NCI-H1436 treated with DMSO at 0.1 percent for 48 hours (cell line): ENCODE measurements around the gene CCDC74B.
"Not testable (repeated sequence)": the region's sequence is repeated elsewhere in the genome, so short reads cannot be mapped to it uniquely, and the experiment has no call there.

ENCODE experiments used
- DNase-seq: peaks from one replicate; lab custom pipeline; 2025; lab: John Stamatoyannopoulos, UW

The CCDC74B gene

DNA sequence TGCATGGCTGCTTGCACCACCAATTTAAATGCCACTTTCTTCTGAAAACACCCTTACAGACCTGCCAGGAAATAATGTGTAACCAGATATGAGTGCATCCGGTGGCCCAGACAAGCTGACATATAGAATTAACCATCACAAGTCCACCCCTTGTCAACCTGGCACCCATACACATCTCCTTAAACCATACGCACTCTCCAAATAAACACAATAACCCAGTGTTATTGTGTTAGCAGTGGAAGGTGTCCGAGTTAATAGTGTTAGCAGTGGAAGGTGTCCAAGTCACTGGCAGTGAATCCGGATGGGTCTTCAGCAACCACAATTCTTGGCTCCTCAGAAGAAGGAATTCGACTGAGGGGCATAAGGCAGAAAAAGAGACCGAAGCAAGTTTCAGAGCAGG lies 3.6 kb upstream of the CCDC74B start:
- DNase-seq, result not testable (repeated sequence)

DNA sequence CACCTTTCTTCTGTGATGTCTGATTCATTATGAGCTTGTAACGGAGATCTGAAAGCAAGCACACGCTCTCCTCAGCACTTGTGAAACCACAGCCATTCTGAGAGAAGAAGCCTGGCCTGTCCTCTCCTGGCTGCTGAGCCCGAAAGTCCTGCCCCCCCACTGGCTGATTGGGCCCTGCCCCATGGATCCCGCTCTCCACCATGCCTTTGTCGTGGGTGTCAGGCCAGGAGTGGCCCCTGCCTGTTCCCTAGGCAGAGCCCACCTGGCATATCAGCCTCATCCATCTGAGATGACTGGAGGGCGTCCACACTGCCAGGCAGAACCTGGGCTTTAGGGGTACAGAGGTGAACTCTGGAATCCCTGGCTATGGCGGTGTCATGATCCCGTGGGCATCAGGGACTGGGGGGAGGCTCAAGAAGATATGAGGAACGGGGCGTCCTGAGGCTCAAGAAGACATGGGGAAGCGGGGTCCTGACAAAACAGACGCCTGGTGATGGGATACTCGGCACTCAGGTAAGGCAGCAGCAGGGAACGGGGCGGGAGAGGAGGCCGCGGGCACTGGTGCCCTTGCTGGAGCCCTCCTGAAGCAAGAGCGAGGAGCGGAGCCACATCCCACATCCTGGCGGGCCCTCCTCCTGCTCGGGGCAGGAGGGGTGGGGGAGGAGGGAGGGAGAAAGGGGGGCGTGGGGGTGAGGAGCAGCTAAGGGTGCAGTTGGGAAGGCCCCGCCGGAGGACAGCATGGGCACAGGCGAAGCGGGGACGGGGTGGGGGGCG lies 1.5 kb downstream of the CCDC74B start:
- DNase-seq, result not testable (repeated sequence)

DNA sequence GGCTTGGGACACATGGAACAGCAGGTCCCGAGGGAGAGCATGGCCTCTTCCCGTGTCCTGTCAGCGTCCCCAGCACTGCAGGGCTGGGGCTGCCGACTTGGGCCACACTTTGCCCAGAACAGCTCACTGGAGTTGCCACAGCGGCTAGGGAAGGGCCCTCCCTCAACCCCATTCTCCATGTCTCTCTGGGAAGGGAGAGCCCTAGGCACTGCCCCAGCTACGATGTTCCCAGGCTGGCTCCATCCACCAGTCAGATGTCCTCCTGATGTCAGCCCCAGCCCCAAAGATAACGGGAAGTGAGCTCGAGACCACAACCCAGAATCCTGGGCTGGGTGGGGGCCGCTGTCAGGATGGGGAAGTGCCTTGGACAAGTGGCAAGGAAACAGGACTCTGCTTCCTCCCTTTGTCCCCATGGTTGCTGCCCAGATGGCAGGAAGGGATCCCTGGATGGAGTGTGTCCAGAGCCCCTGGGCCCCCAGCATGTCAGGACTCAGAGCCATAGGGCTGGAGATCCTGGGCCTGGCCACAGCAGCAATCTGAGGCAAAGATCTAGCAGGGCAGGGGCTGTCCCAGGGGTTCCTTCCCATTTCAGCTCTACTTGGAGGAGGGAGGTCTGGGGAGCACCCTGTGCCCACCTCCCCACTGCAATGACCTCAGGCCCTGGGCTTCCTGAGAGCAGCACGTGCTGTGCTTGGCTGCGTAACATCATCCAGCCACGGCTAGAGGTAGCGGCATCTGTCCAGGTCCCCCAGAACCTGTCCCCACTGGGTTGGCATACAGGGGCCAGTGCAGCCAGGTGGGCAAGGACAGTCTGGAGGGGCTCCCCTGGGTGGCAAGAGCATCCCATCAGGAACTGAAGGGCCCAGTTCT lies 2.3 kb downstream of the CCDC74B start:
- DNase-seq, result not testable (repeated sequence)

DNA sequence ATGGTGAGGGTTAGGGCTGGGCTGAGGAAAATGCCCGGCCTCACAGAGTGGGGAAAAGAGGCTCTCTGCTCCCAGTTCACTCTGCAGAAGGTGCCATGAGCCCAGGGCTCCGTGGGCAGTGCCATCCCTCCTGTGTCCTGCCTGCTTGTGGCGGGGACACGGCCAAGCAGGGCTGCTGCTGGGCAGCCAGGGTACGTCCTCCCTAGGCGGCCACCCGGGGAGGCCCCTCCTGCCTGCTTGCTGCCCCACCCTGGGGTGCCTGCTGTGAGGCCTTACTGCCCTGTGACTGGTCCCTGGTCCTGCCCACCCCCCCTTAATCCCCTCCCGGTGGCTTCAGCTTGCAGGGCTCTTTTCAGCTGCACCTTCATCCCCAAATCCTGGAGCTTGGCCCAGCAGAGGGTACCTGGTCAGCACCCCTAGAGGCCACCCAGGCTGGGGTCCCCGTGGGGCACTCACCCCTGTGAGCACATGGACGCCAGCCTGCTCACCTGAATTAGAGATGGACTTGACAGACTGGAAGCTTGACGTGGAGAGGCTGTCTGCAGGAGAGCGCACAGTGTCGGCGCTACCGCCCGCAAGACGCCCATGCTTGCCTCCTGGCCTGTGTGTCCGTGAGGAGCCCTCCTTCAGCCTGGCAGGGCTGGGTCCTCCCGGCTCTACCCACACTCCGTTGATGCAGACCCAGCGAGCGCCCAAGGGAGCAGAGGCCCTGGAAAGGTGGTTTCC lies 3.1 kb downstream of the CCDC74B start:
- not testable (repeated sequence) for DNase-seq

DNA sequence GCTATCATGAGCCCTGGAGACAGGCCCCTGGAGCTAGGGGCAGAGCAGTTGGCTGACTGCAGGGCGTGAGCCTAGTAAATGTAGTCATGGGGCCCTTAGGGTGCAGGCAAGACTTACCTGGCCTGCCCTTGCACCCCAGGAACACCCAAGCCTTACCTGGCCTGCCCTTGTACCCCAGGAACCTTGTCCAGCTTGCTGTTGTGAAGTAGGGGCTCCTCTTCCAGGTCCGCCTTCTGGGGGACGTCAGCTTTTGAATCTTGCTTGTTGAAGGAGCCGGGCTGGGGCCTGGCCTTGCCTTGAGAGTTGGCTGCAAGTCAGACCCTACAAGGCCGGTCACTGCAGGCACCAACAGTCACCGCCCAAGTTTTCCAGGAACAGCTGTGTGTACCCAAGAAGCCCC lies 3.9 kb downstream of the CCDC74B start:
- not testable (repeated sequence) for DNase-seq

DNA sequence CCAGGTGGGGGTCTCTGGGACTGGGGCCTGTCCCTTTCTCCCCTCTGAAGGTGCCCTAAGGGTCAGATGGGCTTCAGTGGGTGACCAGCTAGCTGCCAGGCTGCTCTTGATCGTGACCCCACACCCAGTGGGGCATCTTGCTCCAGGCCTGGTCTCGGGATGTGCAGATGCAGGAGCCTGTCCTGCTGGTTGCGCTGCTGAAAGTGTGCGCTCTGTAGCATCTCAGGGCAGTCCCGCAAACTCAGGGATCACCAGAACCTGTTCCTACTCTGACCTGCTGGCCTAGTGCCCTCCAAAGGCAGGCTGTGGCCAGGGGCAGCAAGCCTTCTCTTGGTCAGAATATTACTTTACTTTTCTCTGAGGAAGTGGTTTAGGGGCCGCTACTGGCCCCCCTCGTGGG lies 4.4 kb downstream of the CCDC74B start:
- not testable (repeated sequence) for DNase-seq

DNA sequence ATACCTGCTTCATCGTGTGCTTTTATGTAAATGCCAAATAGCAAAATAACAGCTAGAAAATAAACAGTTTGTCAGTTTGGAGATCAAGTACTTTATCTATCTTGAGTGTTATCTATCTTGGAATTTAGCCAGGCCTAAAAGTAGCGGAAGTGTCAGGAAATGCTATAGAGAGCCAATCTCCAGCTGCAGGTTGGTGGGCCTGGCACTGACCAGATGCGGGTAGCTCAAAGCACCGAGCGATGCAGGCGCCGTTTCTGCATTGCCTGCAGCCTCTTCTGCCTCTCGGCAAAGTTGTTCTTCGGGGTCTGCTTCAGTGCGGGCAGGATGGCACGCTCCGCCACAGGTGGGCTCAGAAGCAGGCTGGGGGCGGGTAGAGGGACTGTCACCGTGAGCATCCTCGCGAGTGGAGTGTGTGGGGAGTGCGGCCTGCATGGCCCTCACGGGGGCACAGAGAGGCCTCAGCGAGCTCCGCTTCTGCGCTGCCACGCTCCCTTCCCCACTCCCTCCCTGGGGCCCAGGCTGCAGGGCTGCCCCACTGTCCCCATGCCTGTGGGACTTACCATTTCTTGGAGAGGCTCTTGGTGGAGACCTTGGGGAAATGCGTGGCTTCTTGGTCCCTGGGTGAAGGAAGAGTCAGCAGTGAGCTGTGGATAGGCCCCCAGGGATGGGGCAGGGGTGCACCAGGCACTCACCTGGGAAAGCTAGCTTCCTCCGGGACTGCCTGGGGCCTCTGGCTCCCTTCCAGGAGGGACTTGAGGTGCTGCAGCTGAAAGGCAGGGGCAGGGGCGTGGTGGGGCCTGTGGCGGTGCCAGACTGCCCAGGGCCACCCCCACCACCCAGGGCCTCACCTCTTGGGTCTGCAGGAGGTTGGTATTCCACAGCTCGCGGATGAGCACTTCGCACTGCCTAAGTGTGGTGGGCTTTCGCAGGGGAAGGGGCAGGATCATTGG lies 5.3 kb downstream of the CCDC74B start:
- DNase-seq, result not testable (repeated sequence)

DNA sequence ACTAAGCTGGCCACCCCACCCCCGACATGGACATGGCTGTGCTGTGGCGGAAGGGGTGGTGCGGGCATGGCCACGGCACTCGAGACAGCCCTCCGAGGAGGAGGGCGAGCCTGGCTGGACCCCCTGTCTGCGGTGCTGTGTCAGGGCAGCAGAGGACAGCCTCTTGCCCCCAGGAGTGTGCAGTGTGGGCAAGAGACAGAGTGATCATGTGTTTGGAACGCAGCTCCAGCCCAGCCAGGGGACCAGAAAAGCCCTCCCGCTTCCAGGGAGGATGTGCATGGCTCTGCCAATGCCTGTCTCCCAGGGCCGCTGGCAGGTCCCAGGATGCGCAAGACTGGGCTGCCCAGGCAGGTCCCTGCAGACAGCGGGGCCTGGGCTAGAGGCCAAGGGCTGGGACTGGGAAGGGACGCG lies 6.1 kb downstream of the CCDC74B start:
- not testable (repeated sequence) for DNase-seq

DNA sequence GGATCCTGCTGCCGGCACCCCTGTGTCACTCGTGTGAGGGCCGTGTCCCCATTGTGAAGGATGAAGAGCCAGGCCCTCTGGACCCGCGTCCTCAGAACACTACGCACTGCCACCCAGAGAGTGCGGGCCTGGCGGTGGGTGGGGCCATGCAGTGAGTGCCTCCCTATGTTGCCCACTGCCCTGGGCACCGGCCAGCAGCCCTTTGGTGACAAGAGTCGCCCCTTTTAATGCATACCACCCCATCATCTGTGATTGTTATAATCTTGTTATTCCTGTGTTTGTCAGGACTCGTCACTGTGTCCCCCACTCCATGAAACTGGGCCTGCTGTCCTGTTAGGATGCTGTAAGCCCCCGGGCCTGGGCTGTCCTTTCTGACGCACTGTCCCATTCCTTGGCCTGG lies 6.6 kb downstream of the CCDC74B start:
- not testable (repeated sequence) for DNase-seq

DNA sequence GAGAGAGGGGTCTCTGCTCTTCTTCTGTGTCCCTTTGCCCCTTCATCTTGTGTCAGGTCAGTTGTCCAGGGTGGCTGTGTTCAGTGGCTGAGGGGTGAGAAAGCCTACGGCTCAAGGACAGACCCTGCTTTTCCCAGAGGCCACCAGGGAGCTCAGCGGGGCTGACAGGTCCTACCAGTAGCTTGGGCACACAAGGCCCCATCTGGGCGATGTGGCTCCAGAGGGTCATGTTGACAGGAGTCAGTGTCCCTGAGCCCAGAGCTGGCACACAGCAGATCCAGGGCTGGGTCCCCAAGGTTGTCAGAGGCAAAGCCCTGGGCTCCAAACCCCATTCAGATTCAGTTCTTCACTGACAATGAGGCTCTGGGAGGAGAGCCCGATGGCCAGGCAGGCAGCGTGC lies 7.8 kb downstream of the CCDC74B start:
- DNase-seq, result not testable (repeated sequence)

DNA sequence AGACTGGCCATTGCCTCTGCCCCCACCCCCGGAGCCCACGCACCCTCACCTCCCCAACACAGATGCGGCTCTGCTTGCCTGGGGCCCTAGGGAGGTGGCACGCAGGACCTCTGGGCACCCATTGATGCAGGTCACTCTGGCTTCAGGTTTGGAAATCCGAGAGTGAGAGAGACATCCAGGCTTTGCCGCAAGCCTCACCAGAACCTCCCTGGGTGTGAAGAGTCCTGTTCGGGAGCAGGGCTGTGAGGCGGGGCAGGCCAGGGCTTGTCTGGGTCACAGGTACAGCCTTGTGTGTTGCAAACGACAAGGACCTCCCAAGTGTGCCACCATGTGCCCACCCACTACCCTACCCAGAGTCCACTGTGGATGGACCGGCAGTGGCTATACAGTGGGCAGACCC lies 8.4 kb downstream of the CCDC74B start:
- not testable (repeated sequence) for DNase-seq

DNA sequence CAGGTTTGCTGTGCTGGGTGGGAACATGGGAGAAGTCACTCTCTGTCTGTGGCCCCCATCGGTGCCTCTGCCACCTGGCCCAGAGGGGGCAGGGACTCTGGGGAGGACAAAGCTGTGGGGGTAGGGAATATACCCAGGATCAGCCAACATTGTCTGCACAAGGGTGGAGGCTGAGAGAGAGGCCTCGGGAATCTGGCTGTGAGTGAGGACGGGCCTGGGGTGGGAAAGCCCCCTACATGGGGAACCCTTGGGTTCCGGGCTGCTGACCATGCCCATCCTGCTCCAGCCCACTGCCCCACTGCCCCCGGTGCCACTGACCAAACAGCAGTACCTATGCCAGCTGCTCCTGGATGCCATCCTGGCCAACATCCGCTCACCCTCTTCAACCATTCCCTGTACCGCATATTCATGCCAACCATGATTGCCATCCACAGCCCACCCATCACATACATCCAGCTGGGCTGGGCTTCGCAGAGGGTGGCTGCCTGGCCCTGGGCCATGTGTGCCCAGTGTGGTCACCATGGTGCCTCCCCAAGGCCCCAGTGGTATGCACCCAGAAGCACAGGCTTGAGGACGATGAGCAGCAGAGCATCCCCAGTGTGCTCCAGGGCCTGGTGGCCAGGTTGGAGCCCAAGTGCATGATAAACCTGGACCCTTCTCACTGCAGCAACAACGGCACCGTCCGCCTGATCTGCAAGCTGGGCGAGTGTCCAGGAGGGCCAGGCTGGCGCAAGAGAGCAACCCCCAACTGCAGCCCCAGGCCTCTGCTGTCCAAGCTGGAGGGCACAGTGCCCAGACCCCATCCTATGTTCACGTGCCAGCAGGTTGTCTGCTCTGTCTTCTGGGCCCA lies 9.0 kb downstream of the CCDC74B start:
- DNase-seq, result no peak

DNA sequence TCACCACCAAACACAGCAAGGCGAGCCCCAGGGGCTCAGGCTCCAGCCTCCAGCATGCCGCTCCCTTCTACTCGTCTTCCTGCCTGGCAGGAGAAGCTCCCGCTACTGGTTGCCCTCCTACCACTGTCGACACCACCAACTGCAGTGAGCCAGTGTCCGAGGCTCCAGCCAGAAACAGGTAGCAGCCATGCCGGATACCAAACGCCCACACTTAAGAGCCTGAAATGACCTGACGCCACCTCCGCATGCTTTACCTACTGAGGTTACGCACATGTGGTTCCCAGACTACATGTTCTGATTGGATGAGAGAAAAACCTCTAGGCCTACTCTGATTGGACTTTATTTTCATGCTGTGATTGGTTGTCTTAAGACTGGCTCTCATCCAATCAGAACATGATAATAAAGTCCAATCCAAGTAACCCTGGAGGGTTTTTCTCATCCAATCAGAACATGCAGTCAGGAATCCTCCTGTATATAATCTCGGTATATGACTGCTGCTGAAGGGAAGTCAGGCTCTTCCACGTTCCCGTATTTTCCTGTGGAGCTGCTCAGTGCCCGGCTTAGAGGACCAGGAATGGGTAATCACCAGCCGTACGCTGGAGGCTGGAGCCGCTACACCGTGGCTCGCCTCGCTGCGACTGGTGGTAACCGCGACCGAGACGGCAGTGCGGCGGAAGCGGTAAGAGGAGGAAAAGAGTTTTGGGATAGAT lies 15.6 kb downstream of the CCDC74B start, which contains the start of gene POTEF:
Gene POTEF (minus strand): TSS at position 103 of the 710 bp plus-strand sequence. CDS start 8,707 bp downstream, outside the sequence.
- DNase-seq, result not testable (repeated sequence)

DNA sequence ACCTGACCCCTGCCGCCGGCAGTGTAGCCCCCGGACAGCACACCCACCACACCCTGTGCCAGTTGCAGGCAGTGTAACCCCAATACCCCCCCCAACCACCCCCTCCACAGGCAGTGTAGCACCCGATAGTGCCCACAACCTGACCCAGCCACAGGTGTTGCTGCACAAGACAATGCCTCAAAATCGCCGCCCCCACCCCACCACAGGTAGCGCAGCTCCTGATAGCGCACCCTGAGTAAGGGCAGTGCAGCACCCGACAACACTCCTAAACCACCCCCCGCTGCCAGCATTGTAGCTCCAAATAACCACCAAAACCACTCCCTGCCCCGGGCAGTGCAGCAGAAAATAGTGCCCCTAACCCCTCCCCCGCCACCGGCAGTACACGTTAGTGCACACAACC lies 16.4 kb downstream of the CCDC74B start:
- not testable (repeated sequence) for DNase-seq

DNA sequence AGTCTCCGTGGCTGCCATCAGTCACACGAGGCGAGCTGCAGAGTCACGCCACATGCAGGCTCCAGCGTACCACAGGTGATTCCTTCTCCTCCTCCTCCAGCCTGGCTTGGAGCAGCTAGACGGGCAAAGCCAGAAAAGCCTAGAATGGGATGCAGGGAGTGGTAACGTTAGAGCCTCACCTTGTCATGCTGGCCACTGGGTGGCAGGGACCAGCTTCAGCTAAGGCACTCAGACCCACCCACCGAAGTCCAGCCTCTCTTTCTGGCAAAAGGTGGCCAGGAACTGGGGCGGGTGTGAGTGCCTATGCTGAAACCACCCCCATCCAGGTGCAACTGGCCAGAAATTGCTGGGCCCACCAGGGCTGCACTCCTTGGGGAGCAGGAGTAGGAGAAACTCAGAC lies 17.2 kb downstream of the CCDC74B start:
- DNase-seq, result not testable (repeated sequence)

DNA sequence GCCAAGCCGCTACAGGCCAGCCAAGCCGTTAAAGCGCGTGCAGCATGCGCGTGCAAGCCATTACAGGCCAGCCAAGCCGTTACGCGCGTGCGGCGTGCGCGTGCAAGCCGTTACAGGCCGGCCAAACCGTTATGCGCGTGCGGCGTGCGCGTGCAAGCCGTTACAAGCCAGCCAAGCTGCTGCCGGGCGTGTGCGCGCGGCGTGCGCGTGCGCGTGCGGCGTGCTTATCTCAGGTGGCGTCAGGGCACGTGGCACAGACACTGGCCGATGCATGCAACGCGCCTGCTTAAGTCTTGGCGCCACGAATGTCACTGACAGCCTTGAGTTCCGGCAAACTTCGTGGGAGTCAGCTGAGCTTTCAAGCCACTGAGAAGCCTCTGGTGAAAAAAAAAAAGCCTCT lies 24.0 kb downstream of the CCDC74B start:
- DNase-seq, result not testable (repeated sequence)

DNA sequence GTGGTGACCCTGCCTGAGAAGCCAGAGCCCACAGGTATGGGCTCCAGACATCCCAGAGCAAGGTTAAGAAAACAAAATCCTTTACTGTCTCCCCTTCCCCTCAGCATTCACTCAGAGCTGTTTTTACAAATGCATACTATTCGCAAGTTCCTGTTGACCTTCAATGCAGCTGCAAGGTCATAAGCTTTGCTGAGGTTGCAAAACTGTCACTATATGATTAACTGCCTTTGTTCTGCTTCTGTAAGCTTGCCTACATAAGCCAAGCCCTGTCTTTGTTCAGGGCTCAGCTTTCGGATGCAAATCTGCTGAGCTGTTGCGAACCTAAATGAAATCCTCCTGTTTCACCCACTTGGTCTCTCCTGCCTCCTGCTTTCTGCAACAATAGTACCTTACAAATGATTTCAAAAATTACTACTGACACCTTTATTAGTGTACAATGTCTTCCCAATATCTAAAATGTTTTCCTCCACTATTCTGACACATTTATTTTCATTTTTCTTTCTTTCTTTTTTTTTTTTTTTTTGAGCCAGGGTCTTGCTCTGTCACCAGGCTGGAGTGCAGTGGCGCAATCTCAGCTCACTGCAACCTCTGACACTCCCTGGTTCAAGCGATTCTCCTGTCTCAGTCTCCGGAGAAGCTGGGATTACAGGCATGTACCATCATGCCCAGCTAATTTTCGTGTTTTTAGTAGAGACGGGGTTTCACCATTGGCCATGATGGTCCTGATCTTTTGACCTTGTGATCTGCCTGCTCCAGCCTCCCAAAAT lies 42.1 kb downstream of the CCDC74B start:
- not testable (repeated sequence) for DNase-seq
